ENCODE data around the gene MEF2B. TPM values are rescaled to one million over a fixed set of nuclear protein-coding genes. Genes with fewer than 3 reads are reported as not detected.

The MEF2B gene
- total RNA-seq, 1 experiment from 2014 or later = 1.1 TPM

DNA sequence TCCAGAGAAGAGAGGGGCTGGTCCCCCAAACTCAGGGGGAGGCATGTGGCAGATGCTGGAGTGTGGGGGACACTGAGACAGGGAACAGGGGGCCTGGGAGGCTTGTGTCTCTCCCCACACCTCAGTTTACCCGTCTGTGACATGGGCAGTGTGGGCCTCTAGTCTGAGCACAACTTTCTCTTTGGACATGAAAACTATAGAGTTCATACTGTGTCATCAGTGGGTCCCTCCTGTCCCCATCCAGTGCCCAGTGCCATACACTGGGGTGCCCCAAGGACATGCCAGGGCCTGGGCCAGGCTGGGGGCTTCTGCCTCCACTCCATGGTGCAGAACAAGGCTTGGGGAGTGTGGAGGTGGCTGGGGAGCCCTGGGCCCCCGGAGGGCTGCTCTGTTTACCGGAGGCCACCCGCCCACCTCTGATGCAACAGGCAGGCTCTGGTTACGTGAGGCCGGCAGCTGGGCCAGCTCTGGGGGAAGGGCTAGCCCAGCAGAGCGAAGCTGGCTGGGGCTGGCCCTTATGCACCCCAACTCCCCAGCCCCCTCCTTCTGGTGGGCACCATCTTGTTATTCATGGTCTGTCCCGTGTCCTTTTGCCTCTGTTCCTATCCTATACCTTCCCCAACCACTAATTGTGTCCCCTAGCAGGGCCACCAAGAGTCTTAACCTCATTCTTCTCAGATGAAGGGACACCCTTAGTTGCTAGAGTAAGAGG, 1.9 kb upstream of the MEF2B start:
- no peak for ATAC-seq
- Histone ChIP-seq H3K4me3 (ENCODE audit: low read depth in 2 of 2, low read length in 2 of 2) (no peak overlapping the region), H3K27ac (ENCODE audit: low read length) (no peak overlapping the region), H3K36me3 (ENCODE audit: control insufficient read depth, insufficient read depth, low read length) (no peaks in the 10 kb centered on the region), H3K4me1 (ENCODE audit: control insufficient read depth, insufficient read depth, low read length) (no peaks in the 10 kb centered on the region), H3K9me3 (ENCODE audit: control insufficient read depth, insufficient read depth, low read depth, low read length) (no peaks in the 10 kb centered on the region), H3K27me3 (ENCODE audit: control insufficient read depth, insufficient read depth, low read length) (no peaks in the 10 kb centered on the region)
- in situ Hi-C loops (cut with HindIII; ENCODE audit: low pct_unique_long_range_greater_than_20kb, low sequenced_read_pairs) = no loop called here
- intact Hi-C loops (cut with micrococcal nuclease; ENCODE audit: unreplicated experiment) = no loop called here
- POLR2A ChIA-PET = no interaction called here
- BruUV-seq (replicated peaks) = no TSS peak
- TF ChIP-seq SIN3A (IDR thresholded peaks at IDR 0.05; ENCODE audit: borderline replicate concordance, insufficient read depth, low read depth, low read length) = no peak
- TF ChIP-seq, protein P1, sequence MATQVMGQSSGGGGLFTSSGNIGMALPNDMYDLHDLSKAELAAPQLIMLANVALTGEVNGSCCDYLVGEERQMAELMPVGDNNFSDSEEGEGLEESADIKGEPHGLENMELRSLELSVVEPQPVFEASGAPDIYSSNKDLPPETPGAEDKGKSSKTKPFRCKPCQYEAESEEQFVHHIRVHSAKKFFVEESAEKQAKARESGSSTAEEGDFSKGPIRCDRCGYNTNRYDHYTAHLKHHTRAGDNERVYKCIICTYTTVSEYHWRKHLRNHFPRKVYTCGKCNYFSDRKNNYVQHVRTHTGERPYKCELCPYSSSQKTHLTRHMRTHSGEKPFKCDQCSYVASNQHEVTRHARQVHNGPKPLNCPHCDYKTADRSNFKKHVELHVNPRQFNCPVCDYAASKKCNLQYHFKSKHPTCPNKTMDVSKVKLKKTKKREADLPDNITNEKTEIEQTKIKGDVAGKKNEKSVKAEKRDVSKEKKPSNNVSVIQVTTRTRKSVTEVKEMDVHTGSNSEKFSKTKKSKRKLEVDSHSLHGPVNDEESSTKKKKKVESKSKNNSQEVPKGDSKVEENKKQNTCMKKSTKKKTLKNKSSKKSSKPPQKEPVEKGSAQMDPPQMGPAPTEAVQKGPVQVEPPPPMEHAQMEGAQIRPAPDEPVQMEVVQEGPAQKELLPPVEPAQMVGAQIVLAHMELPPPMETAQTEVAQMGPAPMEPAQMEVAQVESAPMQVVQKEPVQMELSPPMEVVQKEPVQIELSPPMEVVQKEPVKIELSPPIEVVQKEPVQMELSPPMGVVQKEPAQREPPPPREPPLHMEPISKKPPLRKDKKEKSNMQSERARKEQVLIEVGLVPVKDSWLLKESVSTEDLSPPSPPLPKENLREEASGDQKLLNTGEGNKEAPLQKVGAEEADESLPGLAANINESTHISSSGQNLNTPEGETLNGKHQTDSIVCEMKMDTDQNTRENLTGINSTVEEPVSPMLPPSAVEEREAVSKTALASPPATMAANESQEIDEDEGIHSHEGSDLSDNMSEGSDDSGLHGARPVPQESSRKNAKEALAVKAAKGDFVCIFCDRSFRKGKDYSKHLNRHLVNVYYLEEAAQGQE (IDR thresholded peaks at IDR 0.05; ENCODE audit: insufficient read depth in 1 of 2, low read depth in 2 of 2, low read length in 1 of 2) = no peak
- no peak for DNase-seq (ENCODE audit: low read depth, low spot score)
- CTCF ChIA-PET = interaction anchor here (0.6 kb wide), 1 partner anchor 12 kb away, joined by 3 read pairs; no protein-coding TSS in a partner anchor

DNA sequence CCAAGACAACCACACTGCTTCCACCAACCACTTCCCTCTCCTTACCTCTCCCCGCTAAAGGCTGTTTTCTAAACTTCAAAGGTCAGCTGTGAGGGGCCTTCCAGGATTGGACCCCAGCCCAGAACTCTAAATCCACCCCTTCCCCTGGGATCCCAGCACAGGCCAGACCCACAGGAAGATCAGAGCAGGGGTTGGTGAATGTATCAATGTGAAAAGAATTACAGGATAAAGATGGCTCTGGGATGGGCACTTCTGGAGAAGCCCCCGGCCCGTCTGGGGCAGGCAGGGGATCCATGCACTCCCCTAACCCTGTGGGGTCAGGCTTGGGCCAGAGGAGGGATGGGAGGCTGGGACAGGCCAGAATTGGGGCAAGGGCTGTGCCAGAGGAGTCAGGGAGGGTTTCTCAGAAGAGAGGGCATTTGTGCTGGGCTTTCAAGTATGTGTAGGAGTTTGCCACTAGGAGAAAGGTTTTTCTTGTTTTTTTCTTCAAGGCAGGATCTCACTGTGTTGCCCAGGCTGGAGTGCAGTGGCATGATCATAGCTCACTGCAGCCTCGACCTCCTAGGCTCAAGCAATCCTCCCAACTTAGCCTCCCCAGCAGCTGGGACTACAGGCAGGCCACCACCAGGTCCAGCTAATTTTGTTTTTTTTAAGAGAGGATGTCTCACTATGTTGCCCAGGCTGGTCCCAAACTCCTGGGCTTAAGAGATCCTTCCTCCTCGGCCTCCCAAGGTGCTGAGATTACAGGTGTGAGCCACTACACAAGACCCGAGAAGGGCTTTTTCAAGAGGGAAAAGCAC, 1.0 kb upstream of the MEF2B start:
- ChIA-PET CTCF (interaction anchor here (0.6 kb wide), 1 partner anchor 13 kb away, joined by 3 read pairs; no protein-coding TSS in a partner anchor), POLR2A (no interaction called here)
- in situ Hi-C loops (cut with HindIII; ENCODE audit: low pct_unique_long_range_greater_than_20kb, low sequenced_read_pairs) = no loop called here

More for the DNA sequence above, 1.0 kb upstream of the MEF2B start:
- BruUV-seq (replicated peaks) = no TSS peak
- TF ChIP-seq, protein P2, sequence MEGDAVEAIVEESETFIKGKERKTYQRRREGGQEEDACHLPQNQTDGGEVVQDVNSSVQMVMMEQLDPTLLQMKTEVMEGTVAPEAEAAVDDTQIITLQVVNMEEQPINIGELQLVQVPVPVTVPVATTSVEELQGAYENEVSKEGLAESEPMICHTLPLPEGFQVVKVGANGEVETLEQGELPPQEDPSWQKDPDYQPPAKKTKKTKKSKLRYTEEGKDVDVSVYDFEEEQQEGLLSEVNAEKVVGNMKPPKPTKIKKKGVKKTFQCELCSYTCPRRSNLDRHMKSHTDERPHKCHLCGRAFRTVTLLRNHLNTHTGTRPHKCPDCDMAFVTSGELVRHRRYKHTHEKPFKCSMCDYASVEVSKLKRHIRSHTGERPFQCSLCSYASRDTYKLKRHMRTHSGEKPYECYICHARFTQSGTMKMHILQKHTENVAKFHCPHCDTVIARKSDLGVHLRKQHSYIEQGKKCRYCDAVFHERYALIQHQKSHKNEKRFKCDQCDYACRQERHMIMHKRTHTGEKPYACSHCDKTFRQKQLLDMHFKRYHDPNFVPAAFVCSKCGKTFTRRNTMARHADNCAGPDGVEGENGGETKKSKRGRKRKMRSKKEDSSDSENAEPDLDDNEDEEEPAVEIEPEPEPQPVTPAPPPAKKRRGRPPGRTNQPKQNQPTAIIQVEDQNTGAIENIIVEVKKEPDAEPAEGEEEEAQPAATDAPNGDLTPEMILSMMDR (IDR thresholded peaks at IDR 0.05) = no peak
- no peak for TF ChIP-seq SIN3A (IDR thresholded peaks at IDR 0.05; ENCODE audit: borderline replicate concordance, insufficient read depth, low read depth, low read length)
- no peak for TF ChIP-seq TCF7L2 (IDR thresholded peaks at IDR 0.05; ENCODE audit: low read depth, low read length)
- TF ChIP-seq, protein P1 (IDR thresholded peaks at IDR 0.05; ENCODE audit: insufficient read depth in 1 of 2, low read depth in 2 of 2, low read length in 1 of 2) = no peak
- TF ChIP-seq POLR2AphosphoS5 (IDR thresholded peaks at IDR 0.05; ENCODE audit: low read depth, low read length) = no peak
- Histone ChIP-seq H3K36me3 (ENCODE audit: control insufficient read depth, insufficient read depth, low read length) (no peaks in the 10 kb centered on the region), H3K27ac (ENCODE audit: low read length) (no peak overlapping the region), H3K4me1 (ENCODE audit: control insufficient read depth, insufficient read depth, low read length) (no peaks in the 10 kb centered on the region), H3K4me3 (ENCODE audit: low read depth in 2 of 2, low read length in 2 of 2) (no peak overlapping the region), H3K27me3 (ENCODE audit: control insufficient read depth, insufficient read depth, low read length) (no peaks in the 10 kb centered on the region), H3K9me3 (ENCODE audit: control insufficient read depth, insufficient read depth, low read depth, low read length) (no peaks in the 10 kb centered on the region)
- intact Hi-C loops (cut with micrococcal nuclease; ENCODE audit: unreplicated experiment) = no loop called here
- ATAC-seq (no peak), DNase-seq (ENCODE audit: low read depth, low spot score) (no peak)

Data from Panc1 (cell line).